Activated CD8-positive, alpha-beta T cell treated with anti-CD3 and anti-CD28 coated beads for 36 hours (primary cell): ENCODE measurements around the gene TIMELESS. TPM values are rescaled to one million over a fixed set of nuclear protein-coding genes. Genes with fewer than 3 reads are reported as not detected.

Experiments
- ATAC-seq: fragments of 200-7000 bp; cut with Tn5 transposase; one replicate; pipeline ENCODE4 v1.10.0; 2021; ENCODE audit warnings: mild to moderate bottlenecking, moderate library complexity
- CTCF ChIA-PET: fragments of 350-600 bp; sonication (Branson Sonifier 250); formaldehyde crosslinking; loops from one replicate; lab custom pipeline; 2021; ENCODE audit warnings: antibody characterized with exemption; lab: Charles Lee
- POLR2A ChIA-PET: fragments of 350-600 bp; sonication (Branson Sonifier 250); formaldehyde crosslinking; loops from one replicate; lab custom pipeline; 2021; ENCODE audit warnings: antibody characterized with exemption; lab: Charles Lee
- DNase-seq: peaks from one replicate; pipeline ENCODE4 v3.0.0-alpha.2; 2020
- H3K27ac Mint-ChIP-seq: one replicate; pipeline ENCODE4 v1.8.0; 2021; ENCODE audit warnings: mild to moderate bottlenecking, mixed read lengths
- H3K27me3 Mint-ChIP-seq: one replicate; pipeline ENCODE4 v1.8.0; 2021; ENCODE audit warnings: mixed read lengths
- H3K36me3 Mint-ChIP-seq: one replicate; pipeline ENCODE4 v1.8.0; 2021; ENCODE audit warnings: low read depth, mixed read lengths
- H3K4me1 Mint-ChIP-seq: one replicate; pipeline ENCODE4 v1.8.0; 2021; ENCODE audit warnings: low read depth, mixed read lengths
- H3K4me3 Mint-ChIP-seq: one replicate; pipeline ENCODE4 v1.8.0; 2021; ENCODE audit warnings: mild to moderate bottlenecking, moderate library complexity, mixed read lengths
- H3K9me3 Mint-ChIP-seq: one replicate; pipeline ENCODE4 v1.8.0; 2021; ENCODE audit warnings: mixed read lengths
- CTCF ChIP-seq: fragments of 200-600 bp; IDR thresholded peaks from one replicate; pipeline ENCODE4 v1.8.0; 2022; ENCODE audit warnings: antibody characterized with exemption, mild to moderate bottlenecking
- intact Hi-C: fragments of 100-400 bp; cut with micrococcal nuclease; formaldehyde crosslinking; loops from one replicate; pipeline ENCODE4 v1.10.0; 2022
- total RNA-seq, 2 experiments: library from RNA; stranded (reverse); gene quantifications; one replicate each; pipeline ENCODE4 v1.2.3, GENCODE V29; 2021

TIMELESS gene
- total RNA-seq, 2 experiments from 2014 or later = 48.7 to 49.2 TPM

GRCh38 chr12:56373515-56373914, 75.7 kb downstream of the TIMELESS start:
- TF ChIP-seq CTCF = no peak
- Mint-ChIP-seq H3K27me3 (no peaks in the 10 kb centered on the region), H3K4me3 (no peak overlapping the region), H3K27ac (no peak overlapping the region), H3K36me3 (no peaks in the 10 kb centered on the region), H3K9me3 (peaks cover 5% of the 10 kb centered on the region), H3K4me1 (no peaks in the 10 kb centered on the region)
- POLR2A ChIA-PET = interaction anchor here (0.6 kb wide), 1 partner anchor 27 kb away, joined by 3 read pairs; no protein-coding TSS in a partner anchor
- CTCF ChIA-PET = interaction anchor here (0.6 to 1.3 kb wide), 2 partner anchors 91 to 133 kb away, joined by 3 read pairs; no protein-coding TSS in a partner anchor
- DNase-seq (no peak), ATAC-seq (no peak)
- intact Hi-C loops = no loop called here

GRCh38 chr12:56366948-56367347, 82.3 kb downstream of the TIMELESS start:
- CTCF ChIA-PET = interaction anchor here (1.0 kb wide), 1 partner anchor 9 kb away, joined by 3 read pairs; no protein-coding TSS in a partner anchor
- no peak for ATAC-seq
- intact Hi-C loops = no loop called here

More at GRCh38 chr12:56366948-56367347, 82.3 kb downstream of the TIMELESS start:
- DNase-seq = no peak
- POLR2A ChIA-PET = no interaction called here
- no peaks in the 10 kb centered on the region for H3K27me3 Mint-ChIP-seq
- H3K27ac Mint-ChIP-seq = no peak overlapping the region
- no peak overlapping the region for H3K4me3 Mint-ChIP-seq
- H3K36me3 Mint-ChIP-seq = no peaks in the 10 kb centered on the region
- no peaks in the 10 kb centered on the region for H3K4me1 Mint-ChIP-seq
- no peak for TF ChIP-seq CTCF
- H3K9me3 Mint-ChIP-seq = no peaks in the 10 kb centered on the region

Other genes starting within 250 kb of the TIMELESS start
- 10 to 100 TPM; 23.4 to 27.4 TPM for gene RNF41, start 227.5 kb downstream of the TIMELESS start, total RNA-seq
- gene NABP2, start 225.1 kb downstream of the TIMELESS start, total RNA-seq = 10 to 100 TPM; 58.7 to 60.2 TPM
- gene SLC39A5, start 219.4 kb downstream of the TIMELESS start, total RNA-seq = under 1 TPM; 0.41 to 0.54 TPM
- 10 to 100 TPM; 23.3 to 31.3 TPM for gene ANKRD52, start 191.0 kb downstream of the TIMELESS start, total RNA-seq
- 1 to 10 TPM; 7.9 to 9.6 TPM for gene COQ10A, start 182.5 kb downstream of the TIMELESS start, total RNA-seq
- 100 to 1,000 TPM; 292 to 297 TPM for gene CS, start 149.1 kb downstream of the TIMELESS start, total RNA-seq
- 10 to 100 TPM; 81.0 to 81.7 TPM for gene CNPY2, start 133.4 kb downstream of the TIMELESS start, total RNA-seq
- gene PAN2, start 115.4 kb downstream of the TIMELESS start, total RNA-seq = 10 to 100 TPM; 55.7 to 69.0 TPM
- gene IL23A, start 110.5 kb downstream of the TIMELESS start, total RNA-seq = 10 to 100 TPM; 41.3 to 41.5 TPM
- gene STAT2, start 89.3 kb downstream of the TIMELESS start, total RNA-seq = 10 to 100 TPM; 64.4 to 69.7 TPM
- not detected for gene APOF, start 86.6 kb downstream of the TIMELESS start, total RNA-seq
- gene MIP, start 5.2 kb upstream of the TIMELESS start, total RNA-seq = not detected
- gene SPRYD4, start 19.2 kb upstream of the TIMELESS start, total RNA-seq = 1 to 10 TPM; 3.2 to 3.3 TPM
- gene GLS2, start 38.7 kb upstream of the TIMELESS start, total RNA-seq = 1 to 10 TPM; 5.2 to 7.3 TPM
- 1 to 10 TPM; 2.8 to 3.1 TPM for gene RBMS2, start 72.4 kb upstream of the TIMELESS start, total RNA-seq
- 10 to 100 TPM; 80.1 to 89.3 TPM for gene BAZ2A, start 180.9 kb upstream of the TIMELESS start, total RNA-seq
- 100 to 1,000 TPM; 859 to 869 TPM for gene ATP5F1B, start 196.6 kb upstream of the TIMELESS start, total RNA-seq
- gene PTGES3, start 238.9 kb upstream of the TIMELESS start, total RNA-seq = 100 to 1,000 TPM; 381 to 406 TPM